IMR-90 (cell line): ENCODE results near the gene SIK3. TPM values are rescaled to one million over a fixed set of nuclear protein-coding genes. Genes with fewer than 3 reads are reported as not detected.
A peak's percentile ranks its signal among the peaks of the same experiment; 100 is the strongest.

Source experiments
- ATAC-seq: fragments of 200-7000 bp; cut with Tn5 transposase; 2 replicates; pipeline ENCODE4 v1.9.1; 2020; ENCODE audit warnings: low read depth, mild to moderate bottlenecking, moderate library complexity
- BruUV-seq: library from RNA; stranded (reverse); fragments of 400-500 nt; replicated peaks from 2 replicates; lab custom pipeline; 2021; lab: Mats Ljungman, UMichigan
- CTCF ChIA-PET: fragments of 300-600 bp; formaldehyde crosslinking; extraction: SDS; loops from one replicate; lab custom pipeline; 2021; ENCODE audit warnings: antibody characterized with exemption; lab: Yijun Ruan, JAX
- POLR2A ChIA-PET: fragments of 300-600 bp; sonication (Branson Sonifier 250); formaldehyde crosslinking; loops from one replicate; lab custom pipeline; 2022; ENCODE audit warnings: antibody characterized with exemption; ENCODE audit not compliant: unreplicated experiment; lab: Charles Lee
- DNase-seq: peaks from one replicate; pipeline ENCODE4 v3.0.0; 2013
- H2AFZ ChIP-seq: replicated peaks from 2 replicates; pipeline ENCODE3; 2013; ENCODE audit warnings: low read length, mild to moderate bottlenecking; ENCODE audit not compliant: poor library complexity
- H2AK5ac ChIP-seq: 2 replicates; pipeline ENCODE4 v1.6.1; 2013; ENCODE audit warnings: low read depth, low read length, inconsistent platforms
- H2AK9ac ChIP-seq: replicated peaks from 2 replicates; pipeline ENCODE3; 2013; ENCODE audit warnings: mild to moderate bottlenecking, low read depth, low read length, moderate library complexity; ENCODE audit not compliant: poor library complexity
- H2BK120ac ChIP-seq: 2 replicates; pipeline ENCODE4 v1.6.1; 2013; ENCODE audit warnings: low read depth, low read length, inconsistent platforms
- H2BK15ac ChIP-seq: 3 replicates; pipeline ENCODE4 v1.6.1; 2013; ENCODE audit warnings: low read depth, low read length, inconsistent platforms
- H2BK20ac ChIP-seq: 2 replicates; pipeline ENCODE4 v1.6.1; 2013; ENCODE audit warnings: low read depth, mild to moderate bottlenecking, inconsistent platforms, low read length, moderate library complexity
- H2BK5ac ChIP-seq: 2 replicates; pipeline ENCODE4 v1.6.1; 2013; ENCODE audit warnings: mild to moderate bottlenecking, low read depth, low read length, inconsistent platforms; ENCODE audit not compliant: poor library complexity, severe bottlenecking
- H3K14ac ChIP-seq: replicated peaks from 2 replicates; pipeline ENCODE4 v1.6.1; 2013; ENCODE audit warnings: low read depth, low read length, inconsistent platforms
- H3K18ac ChIP-seq: 2 replicates; pipeline ENCODE4 v1.6.1; 2013; ENCODE audit warnings: low read depth, low read length, control low read depth
- H3K23ac ChIP-seq: 2 replicates; pipeline ENCODE4 v1.6.1; 2013; ENCODE audit warnings: low read depth, low read length, inconsistent platforms
- H3K27ac ChIP-seq: 2 replicates; pipeline ENCODE4 v1.5.1; 2013; ENCODE audit warnings: mild to moderate bottlenecking, control low read depth, low read length; ENCODE audit not compliant: insufficient read depth
- H3K27me3 ChIP-seq: 2 replicates; pipeline ENCODE4 v1.6.1; 2013; ENCODE audit warnings: low read length; ENCODE audit not compliant: control insufficient read depth, insufficient read depth
- H3K36me3 ChIP-seq: 2 replicates; pipeline ENCODE4 v1.6.1; 2013; ENCODE audit warnings: low read length, mixed read lengths; ENCODE audit not compliant: control insufficient read depth, insufficient read depth
- H3K4ac ChIP-seq: 2 replicates; pipeline ENCODE4 v1.6.1; 2013; ENCODE audit warnings: low read depth, low read length, inconsistent platforms
- H3K4me1 ChIP-seq: 2 replicates; pipeline ENCODE4 v1.6.1; 2013; ENCODE audit warnings: low read length, mixed read lengths; ENCODE audit not compliant: control insufficient read depth, insufficient read depth
- H3K4me2 ChIP-seq: 2 replicates; pipeline ENCODE4 v1.6.1; 2013; ENCODE audit warnings: low read depth, mild to moderate bottlenecking, control low read depth, low read length, moderate library complexity
- H3K4me3 ChIP-seq: 2 replicates; pipeline ENCODE4 v1.5.1; 2013; ENCODE audit warnings: low read depth, mild to moderate bottlenecking, control low read depth, low read length, moderate library complexity; ENCODE audit not compliant: insufficient read depth
- H3K56ac ChIP-seq: 2 replicates; pipeline ENCODE4 v1.6.1; 2013; ENCODE audit warnings: low read length, inconsistent platforms; ENCODE audit not compliant: insufficient read depth; ENCODE audit errors: extremely low read depth
- H3K79me1 ChIP-seq, 2 experiments: 2 replicates each; pipeline ENCODE4 v1.6.1; 2013; ENCODE audit warnings: low read length in 2 of 2, inconsistent platforms in 1 of 2, low read depth in 1 of 2
- H3K9ac ChIP-seq: 2 replicates; pipeline ENCODE4 v1.6.1; 2013; ENCODE audit warnings: low read depth, low read length, control low read depth
- H3K9me1 ChIP-seq: 2 replicates; pipeline ENCODE4 v1.6.1; 2013; ENCODE audit warnings: low read length, inconsistent platforms; ENCODE audit not compliant: insufficient read depth
- H3K9me3 ChIP-seq: 2 replicates; pipeline ENCODE4 v1.6.1; 2013; ENCODE audit warnings: low read length; ENCODE audit not compliant: control insufficient read depth, insufficient read depth
- H4K20me1 ChIP-seq: 2 replicates; pipeline ENCODE4 v1.6.1; 2013; ENCODE audit warnings: low read length, inconsistent platforms; ENCODE audit not compliant: insufficient read depth
- H4K5ac ChIP-seq: 2 replicates; pipeline ENCODE4 v1.6.1; 2013; ENCODE audit warnings: mild to moderate bottlenecking, low read depth, low read length, control low read depth
- H4K8ac ChIP-seq, 2 experiments: 2 replicates each; pipeline ENCODE4 v1.6.1; 2013; ENCODE audit warnings: low read depth in 2 of 2, low read length in 2 of 2, control low read depth in 1 of 2, inconsistent platforms in 1 of 2
- H4K91ac ChIP-seq: 2 replicates; pipeline ENCODE4 v1.6.1; 2013; ENCODE audit warnings: low read depth, low read length, inconsistent platforms; ENCODE audit not compliant: insufficient read depth
- BHLHE40 ChIP-seq: fragments of 150-350 bp; IDR thresholded peaks from 2 replicates; pipeline ENCODE4 v1.6.1; 2016; ENCODE audit warnings: mild to moderate bottlenecking, low read depth, low read length
- CEBPB ChIP-seq: IDR thresholded peaks from 2 replicates; pipeline ENCODE4 v1.6.1; 2012; ENCODE audit warnings: low read depth, low read length, improper control_type of control experiment
- CHD1 ChIP-seq: IDR thresholded peaks from 2 replicates; pipeline ENCODE4 v1.6.1; 2012; ENCODE audit warnings: low read depth, low read length, improper control_type of control experiment
- FOS ChIP-seq: fragments of 150-350 bp; IDR thresholded peaks from 2 replicates; pipeline ENCODE4 v1.6.1; 2016; ENCODE audit warnings: low read depth, low read length
- POLR2A ChIP-seq: IDR thresholded peaks from 2 replicates; pipeline ENCODE4 v1.6.1; 2012; ENCODE audit warnings: mild to moderate bottlenecking, low read depth, low read length
- RFX5 ChIP-seq: IDR thresholded peaks from 2 replicates; pipeline ENCODE4 v1.8.0; 2012; ENCODE audit warnings: low read depth, mild to moderate bottlenecking, low read length, moderate library complexity
- SMC3 ChIP-seq: fragments of 150-350 bp; IDR thresholded peaks from 2 replicates; pipeline ENCODE4 v1.6.1; 2016; ENCODE audit warnings: low read depth, mild to moderate bottlenecking, antibody characterized with exemption, low read length, moderate library complexity
- WGBS, 2 experiments: methylation state at CpG; one replicate each; pipeline versions ENCODE4 v1.1.5 to v1.1.7; 2013; ENCODE audit warnings: missing lambda C conversion rate in 2 of 2; ENCODE audit not compliant: insufficient read length in 1 of 2; ENCODE audit errors: extremely low coverage in 2 of 2; 5-methylcytosine and 5-hydroxymethylcytosine counted together
- dilution Hi-C: fragments of 300-500 bp; cut with HindIII; formaldehyde crosslinking; loops from one replicate; pipeline ENCODE4 v1.14.3; 2018; ENCODE audit warnings: low sequenced_read_pairs; ENCODE audit not compliant: unreplicated experiment
- in situ Hi-C: fragments of 300-500 bp; cut with MboI; formaldehyde crosslinking; loops from 3 replicates; pipeline ENCODE4 v1.14.3; 2019; ENCODE audit warnings: low sequenced_read_pairs, inconsistent platforms, mixed read lengths
- intact Hi-C: fragments of 100-400 bp; cut with micrococcal nuclease; formaldehyde crosslinking; loops from 2 replicates; pipeline ENCODE4 v1.10.0; 2022
- polyA plus RNA-seq, 3 experiments: library from polyadenylated mRNA; depleted of rRNA; stranded (reverse); fragments of >200 nt; gene quantifications; 2 replicates each; pipeline ENCODE4 v1.2.3, GENCODE V29; 2012; ENCODE audit warnings: low replicate concordance in 1 of 3
- total RNA-seq: library from RNA; depleted of rRNA; stranded (reverse); fragments of >200 nt; gene quantifications from 2 replicates; pipeline ENCODE4 v1.2.3, GENCODE V29; 2012

The SIK3 gene
- total and polyA plus RNA-seq, 2 of the 4 experiments (the other 2 are of a cell fraction) = 8.2 to 9.1 TPM

- H3K4me1 ChIP-seq = peaks cover 2% of the 10 kb centered on the region
- H3K14ac ChIP-seq = peak overlapping the region; percentile 16
- H4K5ac ChIP-seq = no peak overlapping the region
- no peaks in the 10 kb centered on the region for H3K9me3 ChIP-seq
- no peak overlapping the region for H3K9ac ChIP-seq
- no peak overlapping the region for H3K4me2 ChIP-seq
- peaks cover 8% of the 10 kb centered on the region for H4K20me1 ChIP-seq
- CTCF ChIA-PET = no interaction called here
- POLR2A ChIA-PET = no interaction called here
- H3K4ac ChIP-seq = no peak overlapping the region
- no peaks in the 10 kb centered on the region for H3K36me3 ChIP-seq
- peak overlapping the region; percentile 21; the same call in 1 of the 2 replicates for H3K23ac ChIP-seq
- no peak overlapping the region for H2BK120ac ChIP-seq
- H4K91ac ChIP-seq = no peak overlapping the region
- no peak overlapping the region for H3K56ac ChIP-seq
- DNase-seq = no peak
- 83% methylated on average over 1 of the region's 6 CpGs; no CpG with 5 or more reads in 1 of the 2 experiments for WGBS, 2 experiments
- intact Hi-C loops (no loop called here), dilution Hi-C loops (no loop called here), in situ Hi-C loops (no loop called here)
- H2BK5ac ChIP-seq = no peak overlapping the region
- H3K9me1 ChIP-seq = peaks cover 11% of the 10 kb centered on the region
- no peak overlapping the region for H2BK20ac ChIP-seq
- no peak overlapping the region for H3K4me3 ChIP-seq
- H2AK9ac ChIP-seq = no peak overlapping the region
- H3K18ac ChIP-seq = no peak overlapping the region
- no peak overlapping the region for H3K27ac ChIP-seq
- no peak overlapping the region for H2AFZ ChIP-seq
- TF ChIP-seq FOS (no peak), SMC3 (no peak), RFX5 (no peak), BHLHE40 (no peak), CEBPB (no peak), CHD1 (no peak), POLR2A (no peak)
- H2BK15ac ChIP-seq = no peak overlapping the region; the same call in 2 of the 3 replicates
- no peaks in the 10 kb centered on the region for H3K27me3 ChIP-seq
- H3K79me1 ChIP-seq = peaks cover 18 to 43% of the 10 kb centered on the region in 2 experiments
- no TSS peak for BruUV-seq
- ATAC-seq = no peak
- no peak overlapping the region for H4K8ac ChIP-seq
- H2AK5ac ChIP-seq = no peak overlapping the region
Measured at GRCh38 chr11:116993599-116993998, 104.6 kb downstream of the SIK3 start.
